SW 1271 (cell line): ENCODE measurements around the gene CPLANE2.
"Not testable (repeated sequence)": the region's sequence is repeated elsewhere in the genome, so short reads cannot be mapped to it uniquely, and the experiment has no call there.

ENCODE experiments used
- DNase-seq, 2 experiments: peaks; one replicate each; lab custom pipeline; 2025; lab: John Stamatoyannopoulos, UW

The CPLANE2 gene

GRCh38 chr1:16230744-16231143, 6.2 kb downstream of the CPLANE2 start:
- no peak for DNase-seq

- DNase-seq, result no peak
These were observed 6.8 kb downstream of the CPLANE2 start for GRCh38 chr1:16229976-16230740.

GRCh38 chr1:16226490-16227179, 10.3 kb downstream of the CPLANE2 start:
- DNase-seq, result no peak

- DNase-seq, result no peak
These were observed 10.9 kb downstream of the CPLANE2 start for GRCh38 chr1:16226129-16226489.

GRCh38 chr1:16224472-16224871, 12.5 kb downstream of the CPLANE2 start:
- DNase-seq, result no peak

- DNase-seq, result not testable (repeated sequence)
These were observed 14.3 kb downstream of the CPLANE2 start for GRCh38 chr1:16222716-16223115.

- no peak for DNase-seq
These were observed 15.5 kb downstream of the CPLANE2 start for GRCh38 chr1:16221499-16221898.

- DNase-seq, result no peak
These were observed 16.9 kb downstream of the CPLANE2 start for GRCh38 chr1:16219968-16220500.

- no peak for DNase-seq
These were observed 18.3 kb downstream of the CPLANE2 start for GRCh38 chr1:16218674-16219071.

GRCh38 chr1:16218014-16218673, 18.8 kb downstream of the CPLANE2 start:
- DNase-seq, result no peak

GRCh38 chr1:16217061-16217785, 19.8 kb downstream of the CPLANE2 start:
- DNase-seq, result peak; percentile 24 to 46

GRCh38 chr1:16215882-16216753, 20.9 kb downstream of the CPLANE2 start:
- peak in 1 of 2 experiments; percentile 7 for DNase-seq

GRCh38 chr1:16215240-16215639, 21.7 kb downstream of the CPLANE2 start:
- not testable (repeated sequence) for DNase-seq

- DNase-seq, result not testable (repeated sequence)
These were observed 23.4 kb downstream of the CPLANE2 start for GRCh38 chr1:16213544-16213943.

GRCh38 chr1:16213013-16213412, 24.0 kb downstream of the CPLANE2 start:
- DNase-seq, result no peak

- DNase-seq, result no peak
These were observed 24.6 kb downstream of the CPLANE2 start, which contains the start of gene ARHGEF19 for GRCh38 chr1:16212251-16212961. TSS of gene ARHGEF19 (minus strand) at chr1:16212652. CDS start at chr1:16209054, 3,598 bp downstream.

GRCh38 chr1:16211824-16212223, 25.2 kb downstream of the CPLANE2 start:
- no peak for DNase-seq

- DNase-seq, result no peak
These were observed 26.4 kb downstream of the CPLANE2 start for GRCh38 chr1:16210581-16210980.

- no peak for DNase-seq
These were observed 27.1 kb downstream of the CPLANE2 start for GRCh38 chr1:16209847-16210407.
